HEK293T (cell line): ENCODE data around the gene CACNA1G.

Experiments
- CTCF ChIA-PET: fragments of 350-600 bp; formaldehyde crosslinking; extraction: SDS; loops from one replicate; lab custom pipeline; 2021; ENCODE audit warnings: antibody characterized with exemption, inconsistent platforms; lab: Yijun Ruan, JAX
- POLR2A ChIA-PET: fragments of 350-600 bp; formaldehyde crosslinking; extraction: SDS; loops from one replicate; lab custom pipeline; 2020; ENCODE audit warnings: antibody characterized with exemption, inconsistent platforms; lab: Yijun Ruan, JAX
- DNase-seq: peaks from one replicate; pipeline ENCODE4 v3.0.0; 2012; ENCODE audit warnings: mixed read lengths; ENCODE audit errors: extremely low spot score
- ARNT ChIP-seq: fragments of 450-650 bp; IDR thresholded peaks from 2 replicates; pipeline ENCODE4 v1.6.1; 2017; ENCODE audit warnings: mild to moderate bottlenecking
- BHLHE40 ChIP-seq: fragments of 450-650 bp; IDR thresholded peaks from 2 replicates; pipeline ENCODE4 v1.6.1; 2016; ENCODE audit warnings: mild to moderate bottlenecking, moderate library complexity, borderline replicate concordance
- CTBP1 ChIP-seq: fragments of 450-650 bp; IDR thresholded peaks from 2 replicates; pipeline ENCODE4 v1.6.1; 2016; ENCODE audit warnings: borderline replicate concordance
- ELF4 ChIP-seq: fragments of 450-650 bp; IDR thresholded peaks from 2 replicates; pipeline ENCODE4 v1.6.1; 2017; ENCODE audit warnings: antibody characterized with exemption
- FOXA1 ChIP-seq: fragments of 450-650 bp; IDR thresholded peaks from 2 replicates; pipeline ENCODE4 v1.6.1; 2016; ENCODE audit warnings: mild to moderate bottlenecking
- FOXK2 ChIP-seq: fragments of 450-650 bp; IDR thresholded peaks from 2 replicates; pipeline ENCODE4 v1.6.1; 2016; ENCODE audit warnings: mild to moderate bottlenecking
- FOXM1 ChIP-seq: fragments of 450-650 bp; IDR thresholded peaks from 2 replicates; pipeline ENCODE4 v1.6.1; 2017; ENCODE audit warnings: mild to moderate bottlenecking, borderline replicate concordance
- HDGF ChIP-seq: fragments of 450-650 bp; IDR thresholded peaks from 2 replicates; pipeline ENCODE4 v1.6.1; 2017; ENCODE audit warnings: antibody characterized with exemption, borderline replicate concordance
- L3MBTL2 ChIP-seq: fragments of 450-650 bp; conservative IDR thresholded peaks from 2 replicates; pipeline ENCODE4 v1.6.1; 2016; ENCODE audit warnings: mild to moderate bottlenecking
- LEF1 ChIP-seq: fragments of 450-650 bp; IDR thresholded peaks from 2 replicates; pipeline ENCODE4 v1.6.1; 2017; ENCODE audit warnings: mild to moderate bottlenecking, borderline replicate concordance
- NFRKB ChIP-seq: fragments of 450-650 bp; IDR thresholded peaks from 2 replicates; pipeline ENCODE4 v1.6.1; 2016; ENCODE audit warnings: mild to moderate bottlenecking, moderate library complexity
- SP1 ChIP-seq: fragments of 450-650 bp; IDR thresholded peaks from 2 replicates; pipeline ENCODE4 v1.6.1; 2017
- SUZ12 ChIP-seq: fragments of 450-650 bp; IDR thresholded peaks from 2 replicates; pipeline ENCODE4 v1.6.1; 2016; ENCODE audit warnings: mild to moderate bottlenecking
- TARDBP ChIP-seq: fragments of 450-650 bp; IDR thresholded peaks from 2 replicates; pipeline ENCODE4 v1.6.1; 2016
- ZNF384 ChIP-seq: fragments of 450-650 bp; IDR thresholded peaks from 2 replicates; pipeline ENCODE4 v1.6.1; 2016
- TF ChIP-seq, protein P1 (sequence below): fragments of 450-650 bp; IDR thresholded peaks from 2 replicates; pipeline ENCODE4 v1.6.1; 2016

CACNA1G gene

DNA sequence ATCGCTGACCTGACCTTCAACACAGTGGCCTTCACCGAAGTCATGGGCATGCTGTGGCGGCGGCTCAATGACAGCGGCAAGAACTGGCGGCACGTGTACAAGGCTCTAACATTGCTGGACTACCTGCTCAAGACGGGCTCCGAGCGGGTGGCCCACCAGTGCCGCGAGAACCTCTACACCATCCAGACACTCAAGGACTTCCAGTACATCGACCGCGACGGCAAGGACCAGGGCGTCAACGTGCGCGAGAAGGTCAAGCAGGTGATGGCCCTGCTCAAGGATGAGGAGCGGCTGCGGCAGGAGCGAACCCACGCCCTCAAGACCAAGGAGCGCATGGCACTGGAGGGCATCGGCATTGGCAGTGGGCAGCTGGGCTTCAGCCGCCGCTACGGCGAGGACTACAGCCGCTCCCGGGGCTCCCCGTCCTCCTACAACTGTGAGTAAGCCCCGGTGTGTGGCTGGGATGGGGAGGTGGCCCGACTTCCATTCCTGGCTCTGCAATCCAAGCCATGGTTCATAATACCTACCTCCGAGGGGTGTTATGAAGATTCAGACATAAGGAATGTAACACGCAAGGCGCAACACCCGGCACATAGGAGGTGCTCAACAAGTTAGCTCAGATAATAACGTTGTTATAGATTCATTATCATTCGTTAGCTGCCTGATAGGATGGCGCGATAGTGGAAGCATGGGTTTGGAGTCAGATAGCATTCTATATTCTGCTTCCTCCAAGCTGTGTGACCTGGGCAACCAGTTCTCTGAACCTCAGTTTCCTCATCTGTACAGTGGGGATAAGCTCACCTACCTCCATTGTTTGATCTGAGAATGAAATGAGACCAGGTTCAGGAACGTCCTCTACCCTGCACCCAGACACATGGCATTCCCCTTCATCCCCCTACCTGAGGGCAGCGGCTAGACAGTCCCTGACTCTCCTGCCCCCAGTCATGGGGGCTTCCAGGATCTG is 23.6 kb upstream of the CACNA1G start:
- DNase-seq, result no peak
- ChIA-PET POLR2A (no interaction called here), CTCF (no interaction called here)
- no peak for TF ChIP-seq LEF1

DNA sequence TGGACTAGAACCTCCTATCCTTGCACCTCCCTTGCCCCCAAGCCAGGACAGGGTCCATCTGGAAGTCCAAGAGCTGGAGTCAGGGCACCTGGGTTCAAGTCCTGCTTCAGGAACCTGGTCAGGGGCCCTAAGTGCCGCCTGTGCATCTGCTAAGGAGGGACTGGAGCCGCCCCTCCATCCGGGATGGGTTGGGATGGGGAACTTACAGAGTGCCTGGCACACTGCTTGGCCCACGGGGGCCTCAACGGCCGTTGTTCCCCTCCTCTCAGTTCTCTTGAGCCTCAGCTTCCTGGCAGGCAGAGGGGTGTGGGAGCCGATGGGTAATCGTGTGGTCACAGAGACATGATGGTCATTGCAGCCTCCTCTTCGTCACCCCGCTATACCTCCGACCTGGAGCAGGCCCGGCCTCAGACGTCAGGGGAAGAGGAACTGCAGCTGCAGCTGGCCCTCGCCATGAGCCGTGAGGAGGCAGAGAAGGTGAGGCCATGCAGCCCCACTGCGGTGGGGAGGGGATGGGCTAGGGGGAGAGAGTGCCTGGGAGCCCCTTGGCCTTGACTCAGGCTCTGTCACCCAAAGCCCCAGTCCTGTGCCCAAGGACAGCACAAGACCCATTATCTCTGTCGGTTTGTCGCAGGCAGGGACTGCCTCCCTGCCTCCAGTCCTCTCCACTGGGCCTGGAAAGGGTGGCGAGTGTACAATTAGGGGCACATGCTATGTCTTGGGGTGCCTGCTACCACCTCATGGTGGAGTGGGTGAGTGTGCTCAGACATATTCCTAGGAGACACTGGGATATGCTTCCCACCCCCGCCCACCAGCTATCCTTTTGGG is 22.6 kb upstream of the CACNA1G start:
- ChIA-PET POLR2A (interaction anchor here (1.2 kb wide), 1 partner anchor 59 kb away, joined by 3 read pairs; no protein-coding TSS in a partner anchor), CTCF (no interaction called here)
- DNase-seq, result no peak
- TF ChIP-seq CTBP1 (no peak), FOXM1 (no peak), FOXK2 (no peak), SP1 (no peak), ZNF384 (no peak), FOXA1 (no peak), SUZ12 (no peak), BHLHE40 (no peak)

DNA sequence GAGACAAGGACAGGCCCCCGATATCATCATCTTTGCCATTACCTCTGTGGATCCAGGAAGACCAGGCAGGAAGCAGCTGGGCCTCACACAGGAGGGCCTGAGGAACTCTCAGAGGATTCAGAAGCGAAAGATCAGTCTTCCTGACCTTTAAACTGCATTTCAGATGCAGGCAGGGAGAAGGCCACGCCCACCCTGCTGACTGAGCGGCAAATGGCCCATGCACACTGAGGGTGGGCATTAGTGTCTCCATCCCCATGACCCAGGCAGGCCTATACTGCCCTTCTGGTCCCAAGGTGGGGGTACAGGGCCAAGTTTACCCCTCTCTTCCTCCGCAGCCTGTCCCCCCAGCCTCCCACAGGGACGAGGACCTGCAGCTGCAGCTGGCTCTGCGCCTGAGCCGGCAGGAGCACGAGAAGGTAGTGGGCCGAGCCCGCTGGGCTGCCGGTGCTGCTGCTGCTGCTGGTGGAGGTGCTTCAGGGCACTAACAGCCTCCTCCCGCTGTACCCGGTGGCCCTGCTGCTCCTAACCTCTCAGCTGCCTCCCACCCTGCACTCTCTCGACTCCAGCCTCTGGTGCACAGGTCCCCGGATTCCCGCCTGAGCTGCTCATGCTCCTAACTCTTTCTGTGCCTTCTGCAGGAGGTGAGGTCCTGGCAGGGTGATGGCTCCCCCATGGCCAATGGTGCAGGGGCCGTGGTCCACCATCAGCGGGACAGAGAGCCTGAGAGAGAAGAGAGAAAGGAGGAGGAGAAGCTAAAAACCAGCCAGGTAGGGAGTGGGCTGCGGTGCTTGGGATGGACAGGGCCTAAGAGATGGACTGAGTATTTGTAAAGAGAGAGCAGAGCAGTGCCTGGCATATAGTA is 21.7 kb upstream of the CACNA1G start:
- POLR2A ChIA-PET, result interaction anchor here (1.2 kb wide), 1 partner anchor 59 kb away, joined by 3 read pairs; no protein-coding TSS in a partner anchor
- no peak for DNase-seq
- CTCF ChIA-PET, result no interaction called here
- TF ChIP-seq NFRKB (no peak), TARDBP (no peak), SP1 (no peak), HDGF (no peak), BHLHE40 (no peak), ARNT (no peak), ZNF384 (no peak), CTBP1 (no peak), FOXM1 (no peak), FOXK2 (no peak)

DNA sequence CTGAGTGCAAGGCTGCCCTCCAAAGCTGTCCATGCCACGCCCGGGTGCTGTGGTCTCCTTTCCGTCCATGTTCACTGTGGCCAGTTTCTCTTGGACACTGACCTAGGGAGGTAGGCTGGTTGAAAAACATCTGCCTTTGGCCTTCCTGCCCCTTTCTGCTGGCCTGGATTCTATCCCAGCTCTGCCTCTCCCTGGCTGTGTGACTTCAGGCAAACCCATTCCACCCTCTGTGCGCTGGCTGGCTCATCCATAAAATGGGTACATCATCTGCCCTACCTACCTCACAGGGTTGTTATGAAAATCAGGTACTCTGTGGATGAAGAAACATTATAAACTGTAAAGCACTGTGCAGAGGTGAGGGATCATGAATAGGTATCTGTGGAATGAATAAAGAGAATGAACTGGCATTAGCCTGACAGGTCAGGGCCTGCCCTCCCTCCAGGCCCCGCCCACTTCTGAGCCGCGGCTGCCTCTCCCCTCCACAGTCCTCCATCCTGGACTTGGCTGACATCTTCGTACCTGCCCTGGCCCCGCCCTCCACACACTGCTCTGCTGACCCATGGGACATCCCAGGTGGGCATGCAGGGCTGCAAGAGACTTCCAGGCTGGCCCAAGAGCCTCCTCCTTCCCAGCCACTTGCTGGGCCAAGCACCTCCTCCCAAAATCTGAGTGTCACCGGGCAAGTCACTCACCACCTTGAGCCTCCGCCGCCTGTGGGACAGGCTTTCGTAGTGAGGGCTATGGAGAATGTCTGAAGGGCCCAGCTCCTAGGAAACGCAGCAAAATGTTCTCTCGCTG is 20.6 kb upstream of the CACNA1G start:
- POLR2A ChIA-PET, result no interaction called here
- CTCF ChIA-PET, result no interaction called here
- no peak for DNase-seq
- TF ChIP-seq SUZ12, result no peak
- TF ChIP-seq, protein P1, sequence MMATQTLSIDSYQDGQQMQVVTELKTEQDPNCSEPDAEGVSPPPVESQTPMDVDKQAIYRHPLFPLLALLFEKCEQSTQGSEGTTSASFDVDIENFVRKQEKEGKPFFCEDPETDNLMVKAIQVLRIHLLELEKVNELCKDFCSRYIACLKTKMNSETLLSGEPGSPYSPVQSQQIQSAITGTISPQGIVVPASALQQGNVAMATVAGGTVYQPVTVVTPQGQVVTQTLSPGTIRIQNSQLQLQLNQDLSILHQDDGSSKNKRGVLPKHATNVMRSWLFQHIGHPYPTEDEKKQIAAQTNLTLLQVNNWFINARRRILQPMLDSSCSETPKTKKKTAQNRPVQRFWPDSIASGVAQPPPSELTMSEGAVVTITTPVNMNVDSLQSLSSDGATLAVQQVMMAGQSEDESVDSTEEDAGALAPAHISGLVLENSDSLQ, result no peak
- TF ChIP-seq NFRKB, result no peak
- no peak for TF ChIP-seq ZNF384
- TF ChIP-seq ARNT, result no peak
- no peak for TF ChIP-seq ELF4
- TF ChIP-seq L3MBTL2, result no peak
- TF ChIP-seq TARDBP, result no peak
- TF ChIP-seq FOXM1, result no peak
- TF ChIP-seq CTBP1, result no peak
- TF ChIP-seq FOXA1, result no peak
- TF ChIP-seq LEF1, result no peak
- no peak for TF ChIP-seq SP1
- TF ChIP-seq BHLHE40, result no peak
- no peak for TF ChIP-seq FOXK2
- no peak for TF ChIP-seq HDGF

DNA sequence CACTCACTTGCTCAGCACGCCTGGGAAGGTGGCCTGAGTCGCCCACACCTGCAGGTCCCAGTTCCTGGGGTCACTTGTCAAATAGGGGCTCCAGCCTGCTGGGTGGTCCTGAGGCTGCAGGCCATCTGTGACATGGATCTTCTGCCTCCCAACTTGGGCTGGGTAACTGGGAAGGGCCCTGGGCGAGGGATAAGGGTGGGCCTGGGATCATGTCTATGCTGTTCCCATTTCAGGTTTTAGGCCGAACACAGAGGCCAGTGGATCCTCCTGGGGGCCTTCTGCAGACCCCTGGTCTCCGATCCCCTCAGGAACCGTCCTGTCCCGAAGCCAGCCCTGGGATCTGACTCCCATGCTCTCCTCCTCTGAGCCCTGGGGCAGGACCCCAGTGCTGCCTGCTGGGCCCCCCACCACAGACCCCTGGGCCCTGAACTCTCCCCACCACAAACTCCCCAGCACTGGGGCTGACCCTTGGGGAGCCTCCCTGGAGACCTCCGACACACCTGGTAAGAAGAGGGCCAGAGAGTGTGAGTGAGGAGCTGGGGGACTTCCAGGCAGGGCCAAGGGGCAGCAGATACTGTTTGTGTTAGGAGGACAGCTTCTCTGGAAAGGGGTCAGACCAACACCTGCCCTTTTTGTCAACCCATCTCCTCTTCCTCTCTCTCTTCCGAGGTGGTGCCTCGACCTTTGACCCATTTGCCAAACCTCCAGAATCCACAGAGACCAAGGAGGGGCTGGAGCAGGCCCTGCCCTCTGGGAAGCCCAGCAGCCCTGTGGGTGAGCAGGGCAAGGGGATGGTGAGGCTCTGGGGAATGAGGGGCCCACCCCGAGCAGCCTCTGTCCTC is 19.7 kb upstream of the CACNA1G start:
- CTCF ChIA-PET, result interaction anchor here (0.6 to 2.3 kb wide), 3 partner anchors 85 to 309 kb away, joined by 3 to 8 read pairs (median 5); no protein-coding TSS in a partner anchor
- TF ChIP-seq ARNT (no peak), FOXM1 (no peak), BHLHE40 (no peak), HDGF (no peak), FOXK2 (no peak), NFRKB (no peak), SUZ12 (no peak), FOXA1 (no peak), LEF1 (no peak), TARDBP (no peak), ZNF384 (no peak), L3MBTL2 (no peak), SP1 (no peak), ELF4 (no peak), CTBP1 (no peak)
- TF ChIP-seq, protein P1, result no peak
- no peak for DNase-seq
- POLR2A ChIA-PET, result interaction anchor here (1.5 to 1.7 kb wide), 4 partner anchors 9 to 168 kb away, joined by 4 to 17 read pairs (median 5); partner anchors contain the start of gene EPN3
